ENCODE measurements around the gene AMIGO1. TPM values are rescaled to one million over a fixed set of nuclear protein-coding genes. Genes with fewer than 3 reads are reported as not detected.
A peak's percentile ranks its signal among the peaks of the same experiment; 100 is the strongest.

Gene AMIGO1, protein sequence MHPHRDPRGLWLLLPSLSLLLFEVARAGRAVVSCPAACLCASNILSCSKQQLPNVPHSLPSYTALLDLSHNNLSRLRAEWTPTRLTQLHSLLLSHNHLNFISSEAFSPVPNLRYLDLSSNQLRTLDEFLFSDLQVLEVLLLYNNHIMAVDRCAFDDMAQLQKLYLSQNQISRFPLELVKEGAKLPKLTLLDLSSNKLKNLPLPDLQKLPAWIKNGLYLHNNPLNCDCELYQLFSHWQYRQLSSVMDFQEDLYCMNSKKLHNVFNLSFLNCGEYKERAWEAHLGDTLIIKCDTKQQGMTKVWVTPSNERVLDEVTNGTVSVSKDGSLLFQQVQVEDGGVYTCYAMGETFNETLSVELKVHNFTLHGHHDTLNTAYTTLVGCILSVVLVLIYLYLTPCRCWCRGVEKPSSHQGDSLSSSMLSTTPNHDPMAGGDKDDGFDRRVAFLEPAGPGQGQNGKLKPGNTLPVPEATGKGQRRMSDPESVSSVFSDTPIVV
- total RNA-seq, result 10.5 and 11.2 TPM in 2 replicates
- polyA plus RNA-seq, result 7.7 and 10.1 TPM in 2 replicates

DNA sequence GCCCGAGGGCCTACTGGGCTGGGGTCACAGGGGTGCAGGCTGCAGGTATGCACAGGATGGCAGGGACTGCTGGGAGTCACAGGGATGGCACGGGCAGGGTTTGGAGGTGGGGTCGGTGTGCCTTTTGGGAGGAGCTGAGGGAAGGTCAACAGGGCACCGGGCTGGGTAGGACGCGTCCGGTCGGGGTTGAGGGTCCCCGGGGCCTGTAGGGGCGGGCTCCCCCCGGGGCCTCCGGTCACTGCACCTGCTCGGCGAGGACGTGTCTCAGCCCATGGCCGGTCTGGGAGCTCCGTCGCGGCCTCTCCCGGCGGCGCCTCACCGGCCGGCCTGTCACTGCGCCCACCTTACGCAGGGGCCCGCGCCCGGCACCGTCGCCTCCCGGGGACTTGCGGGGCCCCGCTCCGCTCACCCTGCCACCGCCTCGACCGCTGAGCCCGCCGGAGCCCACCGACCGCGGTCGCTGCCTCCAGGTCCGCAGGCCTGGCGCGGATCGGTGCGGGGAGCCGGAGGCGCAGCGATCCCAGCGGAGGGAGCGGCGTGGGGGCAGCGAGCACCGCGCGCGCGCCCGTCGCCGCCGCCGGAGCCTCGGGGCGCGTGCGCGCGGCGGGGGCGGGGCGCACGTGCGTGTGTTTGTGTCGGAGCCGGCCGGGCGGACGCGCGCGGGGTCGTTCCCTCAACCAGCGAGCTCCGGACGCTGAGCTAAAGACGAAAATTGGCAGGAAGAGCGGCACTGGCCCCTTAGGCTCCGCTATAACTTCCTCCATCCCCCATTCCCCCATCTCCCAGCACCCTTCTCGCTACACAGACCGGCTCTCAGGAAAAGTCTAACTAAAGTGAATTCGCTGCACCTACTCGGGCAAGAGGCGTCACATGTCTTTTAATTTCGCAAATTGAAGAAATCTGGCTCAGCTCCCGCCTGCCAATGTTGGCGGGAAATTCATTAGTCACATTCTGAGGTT lies at the start of gene AMIGO1:
TSS of gene AMIGO1 (minus strand) at position 552 of the 959 bp plus-strand sequence. CDS start 815 bp downstream, outside the sequence.
- Histone ChIP-seq H3K27ac (no peak within 1 kb of the TSS), H3K27me3 (peaks cover 49% of the 10 kb centered on the region), H3K36me3 (no peaks in the 10 kb centered on the region), H3K4me3 (peak within 1 kb of the TSS; percentile 72), H3K9me3 (ENCODE audit: low read depth) (no peaks in the 10 kb centered on the region), H3K4me1 (ENCODE audit: low read depth) (no peaks in the 10 kb centered on the region)
- TF ChIP-seq, protein P1, sequence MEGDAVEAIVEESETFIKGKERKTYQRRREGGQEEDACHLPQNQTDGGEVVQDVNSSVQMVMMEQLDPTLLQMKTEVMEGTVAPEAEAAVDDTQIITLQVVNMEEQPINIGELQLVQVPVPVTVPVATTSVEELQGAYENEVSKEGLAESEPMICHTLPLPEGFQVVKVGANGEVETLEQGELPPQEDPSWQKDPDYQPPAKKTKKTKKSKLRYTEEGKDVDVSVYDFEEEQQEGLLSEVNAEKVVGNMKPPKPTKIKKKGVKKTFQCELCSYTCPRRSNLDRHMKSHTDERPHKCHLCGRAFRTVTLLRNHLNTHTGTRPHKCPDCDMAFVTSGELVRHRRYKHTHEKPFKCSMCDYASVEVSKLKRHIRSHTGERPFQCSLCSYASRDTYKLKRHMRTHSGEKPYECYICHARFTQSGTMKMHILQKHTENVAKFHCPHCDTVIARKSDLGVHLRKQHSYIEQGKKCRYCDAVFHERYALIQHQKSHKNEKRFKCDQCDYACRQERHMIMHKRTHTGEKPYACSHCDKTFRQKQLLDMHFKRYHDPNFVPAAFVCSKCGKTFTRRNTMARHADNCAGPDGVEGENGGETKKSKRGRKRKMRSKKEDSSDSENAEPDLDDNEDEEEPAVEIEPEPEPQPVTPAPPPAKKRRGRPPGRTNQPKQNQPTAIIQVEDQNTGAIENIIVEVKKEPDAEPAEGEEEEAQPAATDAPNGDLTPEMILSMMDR (IDR thresholded peaks at IDR 0.05; ENCODE audit: low read depth, low read length), result no peak
- DNase-seq (ENCODE audit: low read depth in 1 of 2, low spot score in 1 of 2), result peak; percentile 59 to 87

DNA sequence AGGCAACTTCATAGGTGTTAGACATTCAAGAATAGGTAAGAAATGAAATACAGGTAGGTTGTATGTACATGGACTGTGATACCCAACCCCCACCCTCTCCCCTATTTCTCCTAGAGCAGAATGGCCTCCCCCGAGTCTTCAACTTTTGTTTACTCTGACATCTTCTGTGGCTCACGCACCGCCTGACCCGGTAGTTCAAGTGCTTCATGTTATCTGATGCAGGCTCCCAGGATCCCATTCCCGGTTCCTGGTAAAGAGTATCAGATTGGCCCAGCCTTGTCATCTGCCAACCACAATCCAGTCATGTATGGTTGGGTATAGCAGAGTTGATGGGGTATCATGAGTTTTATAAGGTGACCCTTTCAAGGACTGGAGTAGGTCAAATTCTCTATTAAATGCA lies 48.0 kb upstream of the AMIGO1 start:
- Histone ChIP-seq H3K27me3 (no peaks in the 10 kb centered on the region), H3K36me3 (no peaks in the 10 kb centered on the region), H3K4me3 (no peak overlapping the region), H3K9me3 (ENCODE audit: low read depth) (no peaks in the 10 kb centered on the region), H3K4me1 (ENCODE audit: low read depth) (no peaks in the 10 kb centered on the region), H3K27ac (no peak overlapping the region)
- DNase-seq (ENCODE audit: low read depth in 1 of 2, low spot score in 1 of 2), result no peak
- TF ChIP-seq, protein P1 (IDR thresholded peaks at IDR 0.05; ENCODE audit: low read depth, low read length), result no peak

DNA sequence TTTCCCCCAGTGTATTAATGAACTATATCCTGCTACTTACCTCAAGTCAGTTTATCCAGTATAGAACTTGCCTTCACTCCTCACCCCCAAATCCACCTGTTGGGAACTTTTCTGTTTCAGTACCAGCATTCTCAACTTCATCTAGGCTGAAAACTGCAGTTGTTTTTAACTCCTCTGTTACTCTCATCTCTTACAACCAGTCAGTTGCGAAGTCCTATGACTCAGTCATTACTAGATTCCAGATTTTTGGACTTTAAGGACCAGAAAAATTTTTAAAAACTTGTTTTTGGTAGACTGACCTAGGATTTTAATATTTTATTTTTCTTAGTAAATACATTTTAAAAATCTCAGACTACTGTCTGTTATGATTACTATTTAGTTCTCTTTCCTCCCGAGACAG lies 47.0 kb upstream of the AMIGO1 start:
- TF ChIP-seq, protein P1 (IDR thresholded peaks at IDR 0.05; ENCODE audit: low read depth, low read length), result no peak
- H3K9me3 ChIP-seq (ENCODE audit: low read depth), result no peaks in the 10 kb centered on the region
- H3K27ac ChIP-seq, result no peak overlapping the region
- no peaks in the 10 kb centered on the region for H3K4me1 ChIP-seq (ENCODE audit: low read depth)
- H3K27me3 ChIP-seq, result no peaks in the 10 kb centered on the region
- DNase-seq (ENCODE audit: low read depth in 1 of 2, low spot score in 1 of 2), result no peak
- H3K36me3 ChIP-seq, result no peaks in the 10 kb centered on the region
- H3K4me3 ChIP-seq, result no peak overlapping the region

DNA sequence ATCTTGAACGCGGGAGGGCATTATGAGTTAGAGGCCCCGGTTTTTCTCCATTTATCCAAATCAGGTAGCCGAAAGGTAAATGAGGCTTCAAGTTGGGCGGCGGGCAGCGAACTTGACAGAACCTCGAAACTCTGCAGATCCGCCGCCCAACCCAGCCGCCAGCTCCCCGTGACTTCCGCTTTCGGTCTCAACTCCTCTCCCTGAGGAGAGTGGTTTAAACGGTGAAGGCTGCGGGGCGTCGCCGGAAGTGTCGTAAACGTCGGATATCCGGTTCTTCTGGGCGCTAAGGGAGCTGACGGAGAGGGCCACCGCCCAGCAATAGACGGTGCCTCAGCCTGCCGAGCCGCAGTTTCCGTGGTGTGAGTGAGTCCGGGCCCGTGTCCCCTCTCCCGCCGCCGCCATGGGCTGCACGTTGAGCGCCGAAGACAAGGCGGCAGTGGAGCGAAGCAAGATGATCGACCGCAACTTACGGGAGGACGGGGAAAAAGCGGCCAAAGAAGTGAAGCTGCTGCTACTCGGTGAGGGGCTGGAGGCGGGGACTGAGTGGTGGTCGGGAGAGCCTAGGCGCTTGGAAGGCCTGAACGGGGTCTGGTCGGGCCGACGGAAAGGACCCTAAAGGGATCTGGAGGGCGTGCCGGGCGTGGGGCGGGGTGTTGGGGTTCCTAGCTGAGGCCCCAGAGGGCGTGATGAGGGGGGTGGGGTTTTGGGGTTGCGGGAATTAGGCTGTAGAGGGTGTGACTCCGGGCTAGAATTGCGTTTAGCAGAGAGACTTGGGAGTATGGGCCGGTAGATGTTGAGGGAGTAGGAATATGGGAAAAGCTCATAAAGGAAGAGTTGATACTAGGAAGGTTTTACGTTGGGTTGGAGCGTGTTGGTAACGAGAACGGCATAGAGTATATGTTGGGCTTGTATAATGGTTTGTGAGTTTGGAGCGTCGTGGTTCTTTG lies 39.1 kb upstream of the AMIGO1 start, which contains the start of gene GNAI3:
TSS of gene GNAI3 (plus strand) at position 295 of the 947 bp plus-strand sequence. CDS start at position 401, 106 bp downstream.
- Histone ChIP-seq H3K4me3 (peak within 1 kb of the TSS; percentile 72), H3K4me1 (ENCODE audit: low read depth) (peaks cover 20% of the 10 kb centered on the region), H3K9me3 (ENCODE audit: low read depth) (no peaks in the 10 kb centered on the region), H3K36me3 (no peaks in the 10 kb centered on the region), H3K27ac (peak within 1 kb of the TSS; percentile 89), H3K27me3 (no peaks in the 10 kb centered on the region)
- TF ChIP-seq, protein P1 (IDR thresholded peaks at IDR 0.05; ENCODE audit: low read depth, low read length), result no peak
- DNase-seq (ENCODE audit: low read depth in 1 of 2, low spot score in 1 of 2), result peak; percentile 96

Measured in cardiac muscle cell (in vitro differentiated cells and primary cell).